ENCODE measurements around the gene PRORP. TPM values are rescaled to one million over a fixed set of nuclear protein-coding genes. Genes with fewer than 3 reads are reported as not detected.

PRORP gene
- total RNA-seq, 3 donors from 2014 or later, result 18.6 to 30.7 (median 27.5) TPM

GRCh38 chr14:35114036-35114435, 8.3 kb upstream of the PRORP start:
- Histone ChIP-seq H3K36me3 (ENCODE audit: low read depth) (peaks cover 8% of the 10 kb centered on the region), H3K4me3 (no peak overlapping the region), H3K9me3 (peaks cover 5% of the 10 kb centered on the region), H3K4me1 (ENCODE audit: low read depth) (no peaks in the 10 kb centered on the region)
- intact Hi-C loops (cut with DNase I, micrococcal nuclease), result no loop called here
- ATAC-seq (no peak), DNase-seq (no peak)
- TF ChIP-seq CTCF (IDR thresholded peaks at IDR 0.05), result no peak

DNA sequence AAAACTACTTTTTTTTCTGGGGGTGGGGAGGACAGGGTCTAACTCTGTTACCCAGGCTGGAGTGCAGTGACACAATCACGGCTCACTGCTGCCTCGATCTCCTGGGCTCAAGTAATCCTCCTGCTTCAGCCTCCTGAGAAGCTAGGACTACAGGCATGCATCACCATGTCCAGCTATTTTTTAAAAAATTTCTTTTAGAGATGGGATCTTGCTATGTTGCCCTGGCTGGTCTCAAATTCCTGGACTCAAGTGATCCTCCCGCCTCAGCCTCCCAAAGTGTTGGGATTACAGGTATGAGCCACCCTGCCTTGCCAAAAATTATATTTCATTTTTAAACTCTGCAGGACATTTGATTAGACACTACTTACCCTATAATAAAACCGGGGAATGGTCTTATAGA, 6.1 kb upstream of the PRORP start:
- ATAC-seq (no peak), DNase-seq (no peak)
- Histone ChIP-seq H3K9me3 (peaks cover 5% of the 10 kb centered on the region), H3K4me1 (ENCODE audit: low read depth) (peaks cover 7% of the 10 kb centered on the region), H3K4me3 (no peak overlapping the region), H3K36me3 (ENCODE audit: low read depth) (peaks cover 7% of the 10 kb centered on the region)
- intact Hi-C loops (cut with DNase I, micrococcal nuclease), result no loop called here
- TF ChIP-seq CTCF (IDR thresholded peaks at IDR 0.05), result no peak

GRCh38 chr14:35117112-35117511, 5.2 kb upstream of the PRORP start:
- H3K36me3 ChIP-seq (ENCODE audit: low read depth), result no peaks in the 10 kb centered on the region
- no peak for TF ChIP-seq CTCF (IDR thresholded peaks at IDR 0.05)
- intact Hi-C loops (cut with DNase I, micrococcal nuclease), result no loop called here

DNA sequence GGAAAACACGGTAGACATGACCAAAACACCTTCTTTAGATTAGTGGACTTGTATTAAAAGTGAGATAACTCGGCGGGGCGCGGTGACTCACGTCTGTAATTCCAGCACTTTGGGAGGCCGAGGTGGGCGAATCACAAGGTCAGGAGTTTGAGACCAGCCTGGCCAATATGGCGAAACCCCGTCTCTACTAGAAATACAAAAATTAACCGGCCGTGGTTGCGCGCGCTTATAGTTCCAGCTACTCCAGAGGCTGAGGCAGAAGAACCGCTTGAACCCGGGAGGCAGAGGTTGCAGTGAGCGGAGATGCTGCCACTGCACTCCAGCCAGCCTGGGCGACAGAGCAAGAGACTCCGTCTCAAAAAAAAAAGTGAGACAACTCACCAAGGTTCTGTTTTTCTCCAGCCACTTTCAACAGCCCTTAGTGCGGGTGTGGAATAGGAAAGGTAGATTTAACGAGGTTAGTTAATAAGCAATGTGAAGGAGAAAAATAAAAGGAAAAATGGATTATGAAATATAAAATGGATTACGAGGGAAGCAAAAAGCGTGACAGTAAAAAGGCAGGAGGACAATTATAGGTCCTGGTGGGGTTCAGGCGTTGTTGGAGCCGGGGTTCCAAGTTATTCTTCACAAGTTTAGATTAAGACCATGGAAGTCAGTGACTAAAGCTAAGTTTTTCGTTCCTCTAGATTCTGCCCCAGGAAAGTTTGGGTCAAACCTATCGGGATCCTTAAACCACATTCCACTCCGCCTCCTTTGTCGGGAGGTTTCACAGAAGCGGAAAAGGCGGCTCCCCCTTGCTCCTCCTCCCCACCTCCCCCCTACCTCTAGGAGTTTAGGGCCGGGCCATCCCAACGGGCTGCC, 1.1 kb upstream of the PRORP start:
- Histone ChIP-seq H3K9me3 (no peaks in the 10 kb centered on the region), H3K4me3 (peak overlapping the region; percentile 31), H3K36me3 (ENCODE audit: low read depth) (no peaks in the 10 kb centered on the region), H3K4me1 (ENCODE audit: low read depth) (peaks cover 25% of the 10 kb centered on the region)
- DNase-seq, result peak; percentile 48 to 55 (median 54)
- no peak for TF ChIP-seq CTCF (IDR thresholded peaks at IDR 0.05)
- no peak for ATAC-seq
- intact Hi-C loops (cut with DNase I, micrococcal nuclease), result loop anchor here in 1 of 2 donors (10.0 kb wide), 1 partner anchor 136 kb away; the partner anchor contains the start of gene SRP54

More at GRCh38 chr14:35117112-35117511, 5.2 kb upstream of the PRORP start:
- H3K9me3 ChIP-seq, result no peaks in the 10 kb centered on the region
- DNase-seq, result no peak
- peaks cover 7% of the 10 kb centered on the region for H3K4me1 ChIP-seq (ENCODE audit: low read depth)
- H3K4me3 ChIP-seq, result no peak overlapping the region
- ATAC-seq, result no peak

DNA sequence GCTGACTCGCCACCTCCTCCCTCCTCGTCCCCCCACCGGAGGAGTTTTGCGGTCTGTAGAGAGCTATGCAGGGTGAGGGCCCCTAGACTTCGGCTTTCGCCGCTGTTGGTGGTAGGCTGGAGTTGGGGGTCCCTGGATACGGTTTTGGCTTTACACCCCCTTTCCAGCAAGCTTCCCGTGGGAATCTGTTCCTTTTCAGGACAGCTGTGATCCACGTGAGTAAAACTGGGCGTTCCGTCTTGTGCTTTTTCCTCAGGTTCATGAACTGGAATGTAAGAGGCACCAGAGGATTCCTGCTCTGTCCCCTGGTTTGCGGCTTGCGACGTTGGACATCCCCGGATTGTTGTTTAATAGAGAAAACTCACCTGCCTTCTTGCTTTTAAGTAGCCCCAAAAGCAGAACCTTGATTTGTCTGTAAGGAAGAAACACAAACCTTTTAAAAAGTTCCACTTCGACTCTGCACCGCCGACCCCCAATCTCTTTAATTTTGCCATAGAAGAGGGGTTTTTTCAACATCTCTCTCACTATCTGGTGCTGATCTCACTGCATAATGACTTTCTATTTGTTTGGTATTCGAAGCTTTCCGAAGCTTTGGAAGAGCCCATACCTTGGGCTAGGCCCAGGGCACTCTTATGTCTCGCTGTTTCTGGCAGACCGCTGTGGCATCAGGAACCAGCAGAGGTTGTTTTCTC, 490 bp downstream of the PRORP start:
- ATAC-seq (peak; percentile 37), DNase-seq (peak in 2 of 3 donors; percentile 54 to 66)
- H3K9me3 ChIP-seq, result no peaks in the 10 kb centered on the region
- intact Hi-C loops (cut with DNase I, micrococcal nuclease), result loop anchor here in 1 of 2 donors (10.0 kb wide), 1 partner anchor 138 kb away; the partner anchor contains the start of gene SRP54
- TF ChIP-seq CTCF (IDR thresholded peaks at IDR 0.05), result no peak
- peak overlapping the region; percentile 31 for H3K4me3 ChIP-seq
- no peaks in the 10 kb centered on the region for H3K36me3 ChIP-seq (ENCODE audit: low read depth)
- peaks cover 25% of the 10 kb centered on the region for H3K4me1 ChIP-seq (ENCODE audit: low read depth)
